GM23338 (cell line): ENCODE data around the gene TPR.

Experiments
- CTCF ChIP-seq, 2 experiments: fragments of 200-600 bp in 1 of 2; sonication (generic) in 1 of 2; conservative IDR thresholded peaks; 2 replicates each; pipeline versions ENCODE4 v1.5.1 to v1.6.1; 2016 to 2017; ENCODE audit warnings: antibody characterized with exemption in 2 of 2, low read depth in 2 of 2, mild to moderate bottlenecking in 2 of 2, moderate library complexity in 1 of 2
- EZH2phosphoT487 ChIP-seq: fragments of 200-600 bp; sonication (generic); IDR thresholded peaks from one replicate; pipeline ENCODE4 v1.8.1; 2018; ENCODE audit warnings: antibody characterized with exemption; ENCODE audit not compliant: unreplicated experiment

GRCh38 chr1:186330758-186331157, 44.3 kb downstream of the TPR start:
- peak; percentile 18 to 61 for TF ChIP-seq CTCF (conservative IDR thresholded peaks at IDR 0.05; ENCODE audit: low read depth in 2 of 2)
- no peak for TF ChIP-seq EZH2phosphoT487
